H1 (cell line): ENCODE results near the gene USP10. TPM values are rescaled to one million over a fixed set of nuclear protein-coding genes. Genes with fewer than 3 reads are reported as not detected.

Experiments
- CTCF ChIA-PET: fragments of 300-600 bp; sonication (Branson Sonifier 250); formaldehyde crosslinking; loops from one replicate; lab custom pipeline; 2021; ENCODE audit not compliant: partially characterized antibody; lab: Charles Lee
- POLR2A ChIA-PET: fragments of 300-600 bp; sonication (Branson Sonifier 250); formaldehyde crosslinking; loops from one replicate; lab custom pipeline; 2021; ENCODE audit warnings: inconsistent platforms; ENCODE audit not compliant: partially characterized antibody; lab: Charles Lee
- DNase-seq, 2 experiments: peaks; one replicate each; pipeline versions ENCODE4 v3.0.0 to v3.0.0-alpha.2; 2010 to 2022; ENCODE audit warnings: low spot score in 2 of 2, low read depth in 1 of 2, mixed read lengths in 1 of 2
- FAIRE-seq: peaks from 2 replicates; lab custom pipeline; 2011; peaks lifted over from hg19 to GRCh38; lab: Jason Lieb, UNC
- H2AFZ ChIP-seq: 2 replicates; pipeline ENCODE4 v1.8.1; 2012; ENCODE audit warnings: low read length, inconsistent platforms
- H2AK5ac ChIP-seq: 2 replicates; pipeline ENCODE4 v1.6.1; 2013; ENCODE audit warnings: low read depth, low read length
- H2BK120ac ChIP-seq: replicated peaks from 2 replicates; pipeline ENCODE3; 2013; ENCODE audit warnings: low read depth, low read length, inconsistent platforms
- H2BK12ac ChIP-seq: 2 replicates; pipeline ENCODE4 v1.6.1; 2013; ENCODE audit warnings: low read depth, low read length
- H2BK15ac ChIP-seq: 2 replicates; pipeline ENCODE4 v1.6.1; 2013; ENCODE audit warnings: low read length
- H2BK20ac ChIP-seq: 2 replicates; pipeline ENCODE4 v1.6.1; 2013; ENCODE audit warnings: low read length
- H2BK5ac ChIP-seq: 2 replicates; pipeline ENCODE4 v1.6.1; 2013; ENCODE audit warnings: low read depth, low read length
- H3K14ac ChIP-seq: 2 replicates; pipeline ENCODE4 v1.6.1; 2013; ENCODE audit warnings: inconsistent platforms; ENCODE audit not compliant: insufficient read length
- H3K18ac ChIP-seq: 2 replicates; pipeline ENCODE4 v1.6.1; 2013; ENCODE audit warnings: low read length; ENCODE audit errors: extremely low read depth
- H3K23ac ChIP-seq: 2 replicates; pipeline ENCODE4 v1.6.1; 2013; ENCODE audit warnings: inconsistent platforms; ENCODE audit not compliant: insufficient read length
- H3K23me2 ChIP-seq: 2 replicates; pipeline ENCODE4 v1.6.1; 2013; ENCODE audit warnings: low read depth, low read length
- H3K27ac ChIP-seq: 2 replicates; pipeline ENCODE4 v1.6.1; 2011; ENCODE audit warnings: low read depth, low read length, inconsistent platforms
- H3K27me3 ChIP-seq, 4 experiments: replicated peaks in 1 of 4; 1 replicate in 1 of 4; 2 replicates in 3 of 4; pipeline versions ENCODE4 v1.6.1 to v1.8.1; 2011 to 2013; ENCODE audit warnings: low read length in 3 of 4, mild to moderate bottlenecking in 3 of 4, inconsistent platforms in 2 of 4, mixed read lengths in 2 of 4, moderate library complexity in 1 of 4; ENCODE audit not compliant: control insufficient read depth in 3 of 4, insufficient read depth in 3 of 4; ENCODE audit errors: extremely low read depth in 1 of 4
- H3K36me3 ChIP-seq, 4 experiments: 2 replicates each; pipeline versions ENCODE4 v1.6.1 to v1.8.1; 2011 to 2013; ENCODE audit warnings: mild to moderate bottlenecking in 4 of 4, low read length in 3 of 4, moderate library complexity in 2 of 4, control low read depth in 1 of 4, inconsistent platforms in 1 of 4; ENCODE audit not compliant: insufficient read depth in 4 of 4, control insufficient read depth in 2 of 4
- H3K4ac ChIP-seq: replicated peaks from 2 replicates; pipeline ENCODE3; 2013; ENCODE audit warnings: low read length, low read depth, mixed read lengths, inconsistent platforms; ENCODE audit not compliant: insufficient read length
- H3K4me1 ChIP-seq, 4 experiments: replicated peaks in 1 of 4; 1 replicate in 1 of 4; 2 replicates in 3 of 4; pipeline versions ENCODE4 v1.6.1 to v1.8.1; 2011 to 2013; ENCODE audit warnings: low read length in 3 of 4, inconsistent platforms in 2 of 4, mixed read lengths in 1 of 4; ENCODE audit not compliant: insufficient read depth in 4 of 4, control insufficient read depth in 3 of 4
- H3K4me2 ChIP-seq, 2 experiments: 2 replicates each; pipeline versions ENCODE4 v1.6.1 to v1.8.1; 2011 to 2013; ENCODE audit warnings: low read depth in 2 of 2, low read length in 2 of 2, control low read depth in 1 of 2, inconsistent platforms in 1 of 2, mild to moderate bottlenecking in 1 of 2; ENCODE audit not compliant: insufficient read depth in 1 of 2
- H3K4me3 ChIP-seq, 4 experiments: fragments of 200-600, 300-600 bp in 1 of 4; sonication (generic), shearing (Covaris generic), sonication (Bioruptor Twin) in 1 of 4; 2 replicates each; pipeline versions ENCODE4 v1.5.1 to v1.8.1; 2011 to 2016; ENCODE audit warnings: low read length in 4 of 4, low read depth in 3 of 4, control low read depth in 2 of 4, inconsistent platforms in 2 of 4, mild to moderate bottlenecking in 2 of 4, mixed read lengths in 1 of 4, moderate library complexity in 1 of 4; ENCODE audit not compliant: insufficient read depth in 2 of 4; ENCODE audit errors: extremely low read depth in 1 of 4
- H3K56ac ChIP-seq: replicated peaks from 2 replicates; pipeline ENCODE3; 2013; ENCODE audit warnings: low read depth, mild to moderate bottlenecking, mixed read lengths, low read length, inconsistent platforms; ENCODE audit not compliant: insufficient read length
- H3K79me1 ChIP-seq: 2 replicates; pipeline ENCODE4 v1.6.1; 2013; ENCODE audit warnings: low read depth, low read length, control low read depth
- H3K79me2 ChIP-seq, 2 experiments: 2 replicates each; pipeline versions ENCODE4 v1.6.1 to v1.8.1; 2012 to 2013; ENCODE audit warnings: low read length in 2 of 2, mild to moderate bottlenecking in 2 of 2, inconsistent platforms in 1 of 2; ENCODE audit not compliant: insufficient read depth in 2 of 2, control insufficient read depth in 1 of 2
- H3K9ac ChIP-seq, 4 experiments: replicated peaks in 1 of 4; 1 replicate in 1 of 4; 2 replicates in 3 of 4; pipeline versions ENCODE4 v1.6.1 to v1.8.1; 2011 to 2013; ENCODE audit warnings: low read depth in 3 of 4, low read length in 3 of 4, control low read depth in 2 of 4, mild to moderate bottlenecking in 2 of 4, moderate library complexity in 2 of 4, inconsistent platforms in 1 of 4; ENCODE audit errors: extremely low read depth in 1 of 4
- H3K9me3 ChIP-seq, 2 experiments: 2 replicates each; pipeline versions ENCODE4 v1.6.1 to v1.8.1; 2012 to 2013; ENCODE audit warnings: mild to moderate bottlenecking in 2 of 2, moderate library complexity in 2 of 2, control low read depth in 1 of 2, inconsistent platforms in 1 of 2, low read depth in 1 of 2, low read length in 1 of 2, mixed read lengths in 1 of 2; ENCODE audit not compliant: insufficient read depth in 2 of 2
- H4K20me1 ChIP-seq, 2 experiments: replicated peaks in 1 of 2; 2 replicates each; pipeline versions ENCODE3 to v1.8.1; 2011 to 2013; ENCODE audit warnings: inconsistent platforms in 2 of 2, low read length in 2 of 2, mild to moderate bottlenecking in 1 of 2; ENCODE audit not compliant: insufficient read depth in 2 of 2, control insufficient read depth in 1 of 2
- H4K5ac ChIP-seq: 2 replicates; pipeline ENCODE4 v1.6.1; 2013; ENCODE audit warnings: low read length, low read depth, mixed read lengths, inconsistent platforms; ENCODE audit not compliant: insufficient read length
- H4K8ac ChIP-seq: 2 replicates; pipeline ENCODE4 v1.8.0; 2013; ENCODE audit warnings: mild to moderate bottlenecking, moderate library complexity, low read length, inconsistent platforms; ENCODE audit not compliant: insufficient read depth; ENCODE audit errors: extremely low read depth
- H4K91ac ChIP-seq: replicated peaks from 2 replicates; pipeline ENCODE3; 2013; ENCODE audit warnings: low read length, mixed read lengths, inconsistent platforms; ENCODE audit not compliant: insufficient read length
- BCL11A ChIP-seq, 2 experiments: IDR thresholded peaks; one replicate each; pipeline ENCODE4 v1.6.1; 2011; ENCODE audit warnings: low read depth in 2 of 2, low read length in 2 of 2, mild to moderate bottlenecking in 2 of 2
- EGR1 ChIP-seq: IDR thresholded peaks from 2 replicates; pipeline ENCODE4 v1.6.1; 2011; ENCODE audit warnings: low read depth, low read length, borderline replicate concordance
- KDM4A ChIP-seq: IDR thresholded peaks from one replicate; pipeline ENCODE4 v1.7.1; 2012; ENCODE audit warnings: low read depth, mild to moderate bottlenecking, moderate library complexity, low read length, inconsistent platforms; ENCODE audit not compliant: severe bottlenecking
- NANOG ChIP-seq: IDR thresholded peaks from 2 replicates; pipeline ENCODE4 v1.6.1; 2011; ENCODE audit warnings: low read length, low read depth, mild to moderate bottlenecking, inconsistent platforms; ENCODE audit not compliant: insufficient read depth, poor library complexity, severe bottlenecking
- TAF1 ChIP-seq: IDR thresholded peaks from 2 replicates; pipeline ENCODE4 v1.6.1; 2011; ENCODE audit warnings: mild to moderate bottlenecking, low read depth, low read length
- TBP ChIP-seq: IDR thresholded peaks from 2 replicates; pipeline ENCODE4 v1.6.1; 2011; ENCODE audit warnings: low read depth, low read length, improper control_type of control experiment
- TCF12 ChIP-seq: IDR thresholded peaks from 2 replicates; pipeline ENCODE4 v1.6.1; 2011; ENCODE audit warnings: low read depth, mild to moderate bottlenecking, low read length
- USF2 ChIP-seq: IDR thresholded peaks from 2 replicates; pipeline ENCODE4 v1.6.1; 2011; ENCODE audit warnings: low read length, improper control_type of control experiment
- WGBS, 2 experiments: shearing (Covaris generic) in 1 of 2; methylation state at CpG; one replicate each; pipeline versions ENCODE4 v1.1.6 to v1.1.7; 2013 to 2015; ENCODE audit warnings: low lambda C conversion rate in 2 of 2, mixed read lengths in 2 of 2, inconsistent platforms in 1 of 2, low coverage in 1 of 2, missing lambda C conversion rate in 1 of 2; ENCODE audit not compliant: insufficient replicate concordance in 2 of 2, insufficient coverage in 1 of 2, insufficient read length in 1 of 2; ENCODE audit errors: extremely low coverage in 1 of 2, missing lambda C conversion rate in 1 of 2; 5-methylcytosine and 5-hydroxymethylcytosine counted together
- polyA plus RNA-seq, 7 experiments: library from polyadenylated mRNA; depleted of rRNA in 3 of 7; stranded (reverse) in 5 of 7; unstranded in 2 of 7; fragments of >200 nt in 5 of 7; fragments of 200-250 nt in 2 of 7; gene quantifications; 1 replicate in 5 of 7; 2 replicates in 1 of 7; 4 replicates in 1 of 7; pipeline versions ENCODE4 v1.2.1 to v1.2.3, GENCODE V29; 2011 to 2013; ENCODE audit warnings: missing spikeins in 2 of 7, mixed read lengths in 2 of 7
- total RNA-seq: library from RNA; stranded (reverse); fragmentation: NEBNext Ultra II Directional; extraction: Animal tissue kit (Norgen Biotek cat#: 25700); gene quantifications from 2 replicates; pipeline ENCODE4 v1.2.1, GENCODE V29; 2021
- TF ChIP-seq, protein P1 (sequence below): IDR thresholded peaks from 2 replicates; pipeline ENCODE4 v1.6.1; 2011; ENCODE audit warnings: low read depth, mild to moderate bottlenecking, low read length; ENCODE audit not compliant: insufficient read depth

The USP10 gene
- total and polyA plus RNA-seq, 2 of the 8 experiments (the other 6 are each of a cell fraction or from before 2014, with no cell fraction given) = 171 to 195 TPM

DNA sequence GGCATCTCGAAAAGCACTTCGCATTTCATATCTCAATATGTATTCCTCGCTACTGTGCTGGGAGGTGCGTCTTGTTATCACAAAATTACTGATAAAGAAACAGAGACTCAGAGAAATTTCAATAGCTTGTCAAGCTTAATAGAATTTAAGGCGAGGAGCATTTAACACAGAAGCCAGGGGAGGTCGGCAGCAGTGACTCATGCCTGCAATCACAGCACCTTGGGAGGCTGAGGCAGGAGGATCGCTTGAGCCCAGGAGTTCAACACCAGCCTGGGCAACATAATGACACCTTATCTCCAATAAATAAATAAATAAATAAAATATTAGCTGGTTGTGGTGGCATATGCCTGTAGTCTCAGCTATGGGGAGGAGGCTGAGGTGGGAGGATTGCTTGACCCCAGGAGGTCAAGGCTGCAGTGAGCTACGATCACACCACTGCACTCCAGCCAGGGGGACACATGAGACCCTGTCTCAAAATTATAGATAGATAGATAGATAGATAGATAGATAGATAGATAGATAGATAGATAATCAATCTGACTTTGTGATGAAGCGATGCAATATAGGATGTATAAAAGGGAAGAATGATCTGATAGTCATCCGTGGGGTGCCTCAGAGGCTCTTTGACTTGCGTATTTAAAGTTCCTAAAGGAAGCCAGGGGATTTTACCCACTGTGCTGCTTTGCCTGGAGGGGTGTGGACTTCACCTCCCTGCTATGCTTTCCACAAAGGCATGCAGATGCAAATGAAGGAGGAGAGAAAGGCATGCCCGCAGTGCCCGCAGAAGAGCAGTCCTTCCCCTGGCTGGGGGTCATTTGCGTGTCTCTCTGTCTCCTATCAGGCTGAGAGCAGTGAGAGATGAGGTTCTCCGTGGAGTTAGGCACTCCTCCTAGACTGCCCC is 15.9 kb upstream of the USP10 start:
- peak overlapping the region; percentile 5 to 44; a peak in 3 of 4 replicates for H3K4me2 ChIP-seq
- WGBS, 2 experiments = 38% methylated on average over 15 of the region's 15 CpGs; no CpG with 5 or more reads in 1 of the 2 experiments
- TF ChIP-seq NANOG (no peak), BCL11A (IDR thresholded peaks at IDR 0.05; ENCODE audit: low read depth in 2 of 2, low read length in 2 of 2) (no peak), EGR1 (no peak), TCF12 (no peak), KDM4A (peak; percentile 19), TAF1 (no peak), USF2 (no peak), TBP (no peak)
- TF ChIP-seq, protein P1, sequence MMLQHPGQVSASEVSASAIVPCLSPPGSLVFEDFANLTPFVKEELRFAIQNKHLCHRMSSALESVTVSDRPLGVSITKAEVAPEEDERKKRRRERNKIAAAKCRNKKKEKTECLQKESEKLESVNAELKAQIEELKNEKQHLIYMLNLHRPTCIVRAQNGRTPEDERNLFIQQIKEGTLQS = no peak

More for the DNA sequence above, 15.9 kb upstream of the USP10 start:
- Histone ChIP-seq H3K18ac (no peak overlapping the region), H3K27me3 (no peaks in the 10 kb centered on the region; a peak in 1 of 7 replicates), H3K27ac (no peak overlapping the region), H4K91ac (no peak overlapping the region), H2AFZ (no peak overlapping the region), H3K79me1 (no peaks in the 10 kb centered on the region), H3K56ac (no peak overlapping the region), H3K4me1 (peaks cover 0 to 12% (median 6%) of the 10 kb centered on the region in 4 experiments; a peak in 5 of 7 replicates), H3K36me3 (no peaks in the 10 kb centered on the region), H4K5ac (no peak overlapping the region), H3K23ac (no peak overlapping the region), H3K79me2 (no peaks in the 10 kb centered on the region), H3K9me3 (no peaks in the 10 kb centered on the region), H2BK12ac (0 out of 2 replicates have a peak overlapping the region, but pooled peaks have one; percentile 61), H2BK5ac (peak overlapping the region; percentile 41; the same call in 1 of the 2 replicates), H3K23me2 (no peaks in the 10 kb centered on the region), H3K9ac (no peak overlapping the region), H4K20me1 (no peaks in the 10 kb centered on the region), H2AK5ac (no peak overlapping the region), H4K8ac (no peak overlapping the region), H2BK15ac (0 out of 2 replicates have a peak overlapping the region, but pooled peaks have one; percentile 2), H3K4me3 (peak overlapping the region in 1 of 4 experiments; percentile 4; a peak in 1 of 8 replicates), H3K4ac (no peak overlapping the region), H2BK120ac (peak overlapping the region; percentile 41), H3K14ac (no peak overlapping the region), H2BK20ac (peak overlapping the region; percentile 87; the same call in 1 of the 2 replicates)
- FAIRE-seq = peak; percentile 57
- CTCF ChIA-PET = interaction anchor here (1.2 to 1.9 kb wide), 3 partner anchors 12 to 54 kb away, joined by 3 to 10 read pairs (median 9); no protein-coding TSS in a partner anchor
- peak in 1 of 2 experiments; percentile 17 for DNase-seq
- POLR2A ChIA-PET = interaction anchor here (1.1 to 1.6 kb wide), 2 partner anchors 12 to 17 kb away, joined by 4 read pairs; no protein-coding TSS in a partner anchor
